Activated CD8-positive, alpha-beta memory T cell treated with anti-CD3 and anti-CD28 coated beads for 36 hours (primary cell): ENCODE data around the gene CAVIN1. TPM values are rescaled to one million over a fixed set of nuclear protein-coding genes. Genes with fewer than 3 reads are reported as not detected.
"Not testable (repeated sequence)": the region's sequence is repeated elsewhere in the genome, so short reads cannot be mapped to it uniquely, and the experiment has no call there.

Experiments used
- CTCF ChIA-PET: fragments of 350-600 bp; sonication (Branson Sonifier 250); formaldehyde crosslinking; loops from one replicate; lab custom pipeline; 2021; ENCODE audit warnings: antibody characterized with exemption; lab: Charles Lee
- POLR2A ChIA-PET: fragments of 350-600 bp; sonication (Branson Sonifier 250); formaldehyde crosslinking; loops from one replicate; lab custom pipeline; 2021; ENCODE audit warnings: antibody characterized with exemption; lab: Charles Lee
- total RNA-seq, 2 experiments: library from RNA; stranded (reverse); gene quantifications; one replicate each; pipeline ENCODE4 v1.2.3, GENCODE V29; 2021

The CAVIN1 gene
- total RNA-seq, 2 experiments from 2014 or later = 0.51 to 0.78 TPM

DNA sequence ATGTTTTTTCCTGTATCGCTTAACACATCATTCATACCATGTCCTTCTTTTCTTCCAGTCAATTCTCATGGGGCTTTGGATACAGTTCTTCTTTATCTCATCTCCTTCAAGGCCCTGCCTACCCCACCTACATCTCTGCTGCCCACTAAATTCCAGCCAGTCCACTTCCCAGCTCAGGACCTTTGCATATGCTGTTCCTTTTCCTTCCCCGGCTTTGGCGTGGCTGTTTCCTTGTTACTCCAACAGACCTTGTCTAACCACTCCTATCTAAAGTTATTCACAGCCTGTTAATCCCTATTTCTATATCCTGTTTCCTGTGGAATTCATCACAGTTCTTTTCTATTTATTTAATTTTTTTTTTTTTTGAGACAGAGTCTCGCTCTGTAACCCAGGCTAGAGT lies 28.2 kb downstream of the CAVIN1 start:
- POLR2A ChIA-PET = no interaction called here
- CTCF ChIA-PET = interaction anchor here (1.6 kb wide), 1 partner anchor 8 kb away, joined by 5 read pairs; no protein-coding TSS in a partner anchor

- POLR2A ChIA-PET = no interaction called here
- CTCF ChIA-PET = interaction anchor here (0.5 to 3.1 kb wide), 5 partner anchors 13 to 459 kb away, joined by 3 to 12 read pairs (median 4); no protein-coding TSS in a partner anchor
These were observed 30.2 kb downstream of the CAVIN1 start for GRCh38 chr17:42392692-42393415.

DNA sequence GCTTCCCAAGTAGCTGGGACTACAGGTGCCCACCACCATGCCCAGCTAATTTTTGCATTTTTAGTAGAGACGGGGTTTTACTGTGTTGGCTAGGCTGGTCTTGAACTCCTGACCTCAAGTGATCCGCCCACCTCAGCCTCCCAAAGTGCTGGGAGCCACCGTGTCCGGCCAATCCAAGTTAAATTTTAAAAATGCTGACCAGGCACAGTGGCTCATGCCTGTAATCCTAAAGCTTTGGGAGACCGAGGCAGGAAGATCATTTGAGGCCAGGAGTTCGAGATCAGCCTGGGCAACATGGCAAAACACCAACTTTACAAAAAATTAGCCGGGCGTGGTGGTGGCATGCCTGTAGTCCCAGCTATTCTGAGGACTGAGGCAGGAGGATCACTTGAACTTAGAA lies 31.6 kb downstream of the CAVIN1 start:
- CTCF ChIA-PET = interaction anchor here (0.6 to 3.1 kb wide), 9 partner anchors 14 to 372 kb away, joined by 3 to 12 read pairs (median 4); no protein-coding TSS in a partner anchor
- POLR2A ChIA-PET = not testable (repeated sequence)

DNA sequence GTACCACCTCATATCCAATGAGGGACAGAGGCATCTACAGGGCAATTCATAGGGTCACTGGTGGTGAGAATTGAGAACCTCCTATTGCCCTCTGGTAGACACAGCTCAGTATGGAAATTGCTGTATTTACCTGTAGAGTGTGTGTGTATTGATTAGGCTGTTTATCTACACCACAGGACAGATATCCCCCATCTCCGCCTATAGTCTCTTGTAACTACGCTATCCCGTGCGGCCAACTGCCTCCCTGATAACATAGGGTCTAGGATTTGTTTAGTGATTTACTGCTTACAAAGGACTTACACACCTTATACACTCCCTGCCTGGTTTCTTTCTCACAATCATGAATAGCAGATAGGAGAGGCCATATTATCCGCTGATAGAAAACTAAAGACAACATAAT lies 33.2 kb downstream of the CAVIN1 start:
- ChIA-PET CTCF (interaction anchor here (1.3 to 2.3 kb wide), 5 partner anchors 14 to 78 kb away, joined by 4 to 15 read pairs (median 10); no protein-coding TSS in a partner anchor), POLR2A (no interaction called here)

GRCh38 chr17:42389135-42389417 lies 34.0 kb downstream of the CAVIN1 start:
- ChIA-PET POLR2A (interaction anchor here (0.9 to 1.8 kb wide), 9 partner anchors 10 to 139 kb away, joined by 3 to 19 read pairs (median 4); no protein-coding TSS in a partner anchor), CTCF (interaction anchor here (0.6 to 2.3 kb wide), 11 partner anchors 14 to 101 kb away, joined by 3 to 15 read pairs (median 4); partner anchors contain the start of gene STAT5A)

- POLR2A ChIA-PET = interaction anchor here (0.5 to 1.8 kb wide), 12 partner anchors 10 to 144 kb away, joined by 3 to 19 read pairs (median 4); no protein-coding TSS in a partner anchor
- CTCF ChIA-PET = interaction anchor here (0.6 to 2.3 kb wide), 19 partner anchors 8 to 142 kb away, joined by 3 to 15 read pairs (median 4); partner anchors contain the start of gene STAT5A
These were observed 34.5 kb downstream of the CAVIN1 start, which contains the start of gene STAT3 for GRCh38 chr17:42388381-42389134. Gene STAT3 (minus strand): TSS chr17:42388442. CDS start chr17:42348516, 39,926 bp downstream.

DNA sequence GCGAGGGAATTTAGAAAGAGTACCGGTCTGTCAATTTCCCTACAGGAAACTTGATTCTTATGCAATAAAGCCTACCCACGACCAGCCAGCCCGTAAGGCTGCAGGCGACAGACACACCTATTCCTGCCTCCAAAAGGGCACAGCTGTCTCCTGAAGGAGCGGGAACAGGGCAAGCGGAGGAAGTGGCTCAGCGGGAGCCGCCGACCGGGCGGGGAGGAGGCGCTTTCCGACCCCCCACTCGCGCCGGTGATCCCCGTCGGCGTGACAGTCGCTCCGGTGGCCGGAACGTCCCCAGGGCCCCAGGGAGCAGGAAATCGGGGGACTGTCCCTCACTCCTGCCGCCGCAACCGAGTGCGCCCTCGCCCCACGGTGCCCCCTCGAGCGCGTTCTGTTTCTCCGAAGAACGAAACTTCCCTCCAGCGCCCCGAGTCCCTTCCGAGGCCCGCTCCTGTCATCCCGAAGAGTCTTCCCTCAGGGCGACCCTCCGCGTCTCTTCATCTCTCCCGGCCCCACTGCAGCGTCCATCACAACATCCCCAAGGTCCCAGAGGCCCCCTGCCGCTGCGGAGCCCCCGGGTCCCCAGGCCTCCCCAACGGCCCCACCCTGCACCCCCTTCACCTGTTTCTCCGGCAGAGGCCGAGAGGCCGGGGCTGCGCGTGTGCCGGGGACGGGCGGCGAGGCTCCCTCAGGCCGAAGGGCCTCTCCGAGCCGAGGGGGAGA lies 35.2 kb downstream of the CAVIN1 start:
- POLR2A ChIA-PET = interaction anchor here (0.7 to 1.8 kb wide), 7 partner anchors 9 to 139 kb away, joined by 3 to 19 read pairs (median 8); no protein-coding TSS in a partner anchor
- CTCF ChIA-PET = interaction anchor here (0.6 to 2.3 kb wide), 16 partner anchors 9 to 142 kb away, joined by 3 to 15 read pairs (median 4); partner anchors contain the start of gene STAT5A

- POLR2A ChIA-PET = no interaction called here
- CTCF ChIA-PET = interaction anchor here (1.0 kb wide), 1 partner anchor 47 kb away, joined by 3 read pairs; no protein-coding TSS in a partner anchor
These were observed 36.0 kb downstream of the CAVIN1 start for GRCh38 chr17:42386777-42387657.

DNA sequence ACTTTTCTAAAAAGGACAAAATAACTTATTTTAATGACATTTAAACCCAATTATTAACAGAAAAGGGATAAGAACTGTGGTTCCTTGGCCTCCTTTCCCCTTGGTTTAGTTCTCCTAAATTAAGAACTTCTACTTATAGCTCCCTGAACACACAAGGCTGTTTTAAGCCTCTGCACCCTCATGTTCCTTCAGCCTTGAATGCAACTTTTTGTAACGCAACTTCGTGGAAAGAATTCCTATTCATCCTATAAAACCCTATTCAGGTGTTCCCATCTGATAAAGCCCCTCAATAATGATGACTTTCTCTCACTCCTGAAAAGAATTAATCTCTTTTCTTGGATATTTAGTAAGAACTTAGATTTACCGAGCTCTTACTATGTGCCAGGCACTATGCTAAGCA lies 41.2 kb downstream of the CAVIN1 start:
- ChIA-PET POLR2A (no interaction called here), CTCF (no interaction called here)

DNA sequence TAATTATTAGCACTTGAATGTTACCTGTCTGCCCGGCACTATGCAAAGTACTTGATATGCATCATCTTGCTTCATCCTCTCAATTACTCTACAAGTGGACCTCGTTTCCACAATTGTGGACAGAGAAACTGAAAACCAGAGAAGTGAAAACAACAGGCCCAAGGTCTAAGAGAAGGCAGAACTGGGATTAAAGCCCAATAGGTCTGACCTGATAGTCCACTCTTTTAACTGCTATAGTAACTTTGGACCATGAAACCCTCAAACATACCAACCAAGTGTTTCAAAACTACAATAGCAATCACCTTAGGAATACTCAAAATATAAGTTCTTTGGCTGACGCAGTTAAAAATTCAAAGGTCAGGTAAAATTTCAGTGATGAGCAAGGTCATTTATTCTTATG lies 42.1 kb downstream of the CAVIN1 start:
- CTCF ChIA-PET = no interaction called here

GRCh38 chr17:42378959-42379594 lies 44.0 kb downstream of the CAVIN1 start:
- ChIA-PET POLR2A (interaction anchor here (1.2 to 1.7 kb wide), 2 partner anchors 10 to 42 kb away, joined by 3 to 8 read pairs; partner anchors contain the start of gene STAT3), CTCF (interaction anchor here (0.6 to 1.9 kb wide), 5 partner anchors 9 to 207 kb away, joined by 3 to 6 read pairs (median 4); partner anchors contain the start of gene STAT3)

More for the DNA sequence above, 42.1 kb downstream of the CAVIN1 start:
- POLR2A ChIA-PET = no interaction called here

DNA sequence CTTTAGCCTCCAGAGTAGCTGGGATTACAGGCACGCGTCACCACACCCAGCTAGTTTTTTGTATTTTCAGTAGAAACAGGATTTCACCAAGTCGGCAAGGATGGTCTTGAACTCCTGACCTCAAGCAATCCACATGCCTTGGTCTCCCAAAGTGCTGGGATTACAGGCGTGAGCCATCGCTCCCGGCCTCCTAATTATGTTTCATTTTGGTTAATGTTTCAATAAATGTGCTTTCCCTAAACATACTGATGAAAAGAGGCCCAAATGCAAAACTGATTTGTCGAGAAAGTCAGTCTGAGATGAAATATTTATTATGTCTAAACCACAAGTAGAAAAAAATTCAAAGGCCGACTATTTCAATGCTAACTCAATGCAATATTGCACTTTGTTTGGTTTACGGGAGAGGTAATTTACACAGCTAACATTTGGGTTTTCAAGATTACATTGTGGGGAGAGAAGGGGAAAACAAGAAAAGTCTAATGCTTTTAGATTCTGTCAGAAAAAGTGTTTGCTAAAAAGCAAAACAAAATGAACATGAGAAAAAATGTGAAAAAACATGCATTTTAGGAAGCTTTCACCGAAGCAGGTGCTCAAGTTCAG lies 44.6 kb downstream of the CAVIN1 start:
- POLR2A ChIA-PET = interaction anchor here (0.7 to 1.7 kb wide), 4 partner anchors 10 to 44 kb away, joined by 4 to 9 read pairs (median 6); partner anchors contain the start of gene STAT3
- CTCF ChIA-PET = interaction anchor here (0.6 to 1.9 kb wide), 5 partner anchors 10 to 486 kb away, joined by 3 to 6 read pairs (median 4); partner anchors contain the start of gene STAT3

DNA sequence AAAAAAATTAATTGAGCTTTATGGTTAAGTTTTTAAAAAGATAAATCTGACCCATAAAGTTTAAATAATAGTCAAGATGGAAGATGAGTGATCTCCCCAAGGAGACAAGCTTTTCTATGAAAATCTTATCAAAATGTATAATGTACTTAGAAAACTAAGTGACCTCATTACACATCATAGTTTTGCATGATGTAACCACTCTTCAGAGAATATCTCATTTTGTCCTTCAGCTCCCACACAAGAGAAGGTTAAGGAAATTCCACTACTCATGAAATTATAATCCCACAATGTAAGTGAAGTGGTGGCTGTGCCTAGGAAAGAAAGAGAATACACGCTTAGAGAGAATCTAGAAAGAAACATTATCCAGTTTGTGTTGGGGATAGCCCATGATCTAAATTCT lies 49.2 kb downstream of the CAVIN1 start:
- POLR2A ChIA-PET = interaction anchor here (0.5 to 0.6 kb wide), 2 partner anchors 183 to 443 kb away, joined by 3 read pairs; no protein-coding TSS in a partner anchor

GRCh38 chr17:42372142-42372541 lies 50.9 kb downstream of the CAVIN1 start:
- ChIA-PET CTCF (interaction anchor here (0.9 kb wide), 1 partner anchor 16 kb away, joined by 3 read pairs; no protein-coding TSS in a partner anchor), POLR2A (interaction anchor here (0.6 kb wide), 1 partner anchor 129 kb away, joined by 5 read pairs; no protein-coding TSS in a partner anchor)

More for the DNA sequence above, 49.2 kb downstream of the CAVIN1 start:
- CTCF ChIA-PET = interaction anchor here (0.7 to 1.0 kb wide), 2 partner anchors 10 to 32 kb away, joined by 3 to 4 read pairs; no protein-coding TSS in a partner anchor

GRCh38 chr17:42368797-42369561 lies 54.1 kb downstream of the CAVIN1 start:
- ChIA-PET POLR2A (interaction anchor here (0.7 kb wide), 1 partner anchor 28 kb away, joined by 3 read pairs; no protein-coding TSS in a partner anchor), CTCF (interaction anchor here (0.5 to 1.2 kb wide), 3 partner anchors 19 to 210 kb away, joined by 3 to 5 read pairs (median 3); partner anchors contain the start of gene STAT3)
